CD8-positive, alpha-beta memory T cell (primary cell): ENCODE results near the gene NLGN2. TPM values are rescaled to one million over a fixed set of nuclear protein-coding genes. Genes with fewer than 3 reads are reported as not detected.

Source experiments
- CTCF ChIA-PET: fragments of 350-600 bp; sonication (Branson Sonifier 250); formaldehyde crosslinking; loops from one replicate; lab custom pipeline; 2021; ENCODE audit warnings: antibody characterized with exemption; lab: Charles Lee
- POLR2A ChIA-PET: fragments of 350-600 bp; sonication (Branson Sonifier 250); formaldehyde crosslinking; loops from one replicate; lab custom pipeline; 2021; ENCODE audit warnings: antibody characterized with exemption; lab: Charles Lee
- DNase-seq, 5 donors: peaks; one replicate each; pipeline versions ENCODE4 v3.0.0 to v3.0.0-alpha.2; 2020 to 2022; ENCODE audit warnings: mixed read lengths in 1 of 5
- H3K27ac ChIP-seq: one replicate; pipeline ENCODE4 v1.7.0; 2013; ENCODE audit warnings: low read depth, mild to moderate bottlenecking, low read length, moderate library complexity
- H3K27me3 ChIP-seq: 2 replicates; pipeline ENCODE4 v1.7.0; 2013; ENCODE audit warnings: low read length, mild to moderate bottlenecking; ENCODE audit not compliant: insufficient read depth, poor library complexity, severe bottlenecking
- H3K36me3 ChIP-seq: 2 replicates; pipeline ENCODE4 v1.7.0; 2013; ENCODE audit warnings: mild to moderate bottlenecking, low read length, moderate library complexity; ENCODE audit not compliant: insufficient read depth
- H3K4me1 ChIP-seq: 2 replicates; pipeline ENCODE4 v1.7.0; 2013; ENCODE audit warnings: mild to moderate bottlenecking, low read length, moderate library complexity; ENCODE audit not compliant: insufficient read depth
- H3K4me3 ChIP-seq: 2 replicates; pipeline ENCODE4 v1.7.0; 2013; ENCODE audit warnings: mild to moderate bottlenecking, low read length
- H3K9me3 ChIP-seq: 2 replicates; pipeline ENCODE4 v1.7.0; 2013; ENCODE audit warnings: mild to moderate bottlenecking, low read length
- H3K27ac Mint-ChIP-seq, 8 donors: one replicate each; pipeline ENCODE4 v1.8.0; 2020 to 2021; ENCODE audit warnings: mixed read lengths in 8 of 8, mild to moderate bottlenecking in 6 of 8, inconsistent platforms in 3 of 8, moderate library complexity in 3 of 8
- H3K27me3 Mint-ChIP-seq, 2 donors: one replicate each; pipeline ENCODE4 v1.8.0; 2020 to 2021; ENCODE audit warnings: mixed read lengths in 2 of 2, mild to moderate bottlenecking in 1 of 2, moderate library complexity in 1 of 2
- H3K36me3 Mint-ChIP-seq, 3 donors: one replicate each; pipeline ENCODE4 v1.8.0; 2020 to 2021; ENCODE audit warnings: mixed read lengths in 3 of 3, inconsistent platforms in 1 of 3, mild to moderate bottlenecking in 1 of 3
- H3K4me1 Mint-ChIP-seq, 3 donors: one replicate each; pipeline ENCODE4 v1.8.0; 2020 to 2021; ENCODE audit warnings: mixed read lengths in 3 of 3, inconsistent platforms in 1 of 3, mild to moderate bottlenecking in 1 of 3
- H3K4me3 Mint-ChIP-seq, 7 donors: one replicate each; pipeline ENCODE4 v1.8.0; 2020 to 2021; ENCODE audit warnings: mixed read lengths in 7 of 7, mild to moderate bottlenecking in 6 of 7, moderate library complexity in 4 of 7, inconsistent platforms in 2 of 7
- H3K9me3 Mint-ChIP-seq, 5 donors: one replicate each; pipeline ENCODE4 v1.8.0; 2020 to 2022; ENCODE audit warnings: mixed read lengths in 5 of 5, mild to moderate bottlenecking in 3 of 5, moderate library complexity in 2 of 5, inconsistent platforms in 1 of 5
- polyA plus RNA-seq: library from polyadenylated mRNA; unstranded; fragments of 300-500 nt; fragmentation: Illumina TruSeq; gene quantifications from one replicate; pipeline ENCODE4 v1.2.3, GENCODE V29; 2021
- total RNA-seq, 2 experiments: library from RNA; stranded (reverse); gene quantifications; one replicate each; pipeline ENCODE4 v1.2.3, GENCODE V29; 2021

Gene NLGN2
- total and polyA plus RNA-seq, 3 experiments from 2014 or later = 0.06 to 6.6 (median 5.6) TPM

GRCh38 chr17:7403977-7404736 lies 3.5 kb upstream of the NLGN2 start, which contains the start of gene TMEM256:
TSS of gene TMEM256 (minus strand) at chr17:7404097. CDS start at chr17:7404084, 13 bp downstream.
- H3K4me3 ChIP-seq = peak within 1 kb of the TSS; percentile 90
- H3K27ac Mint-ChIP-seq = peak within 1 kb of the TSS; percentile 83 to 99 (median 96)
- H3K27me3 ChIP-seq = no peaks in the 10 kb centered on the region
- CTCF ChIA-PET = interaction anchor here (0.6 to 2.2 kb wide), 9 partner anchors 16 to 283 kb away, joined by 3 to 20 read pairs (median 4); partner anchors contain the start of genes ACAP1, TMEM102 and TP53
- H3K4me3 Mint-ChIP-seq = peak within 1 kb of the TSS; percentile 90 to 99 (median 97)
- DNase-seq = peak; percentile 91 to 97 (median 95)
- H3K4me1 ChIP-seq = peaks cover 16% of the 10 kb centered on the region
- H3K4me1 Mint-ChIP-seq = peaks cover 17 to 36% (median 21%) of the 10 kb centered on the region in 3 donors
- peaks cover 0 to 2% of the 10 kb centered on the region in 2 donors for H3K27me3 Mint-ChIP-seq
- no peaks in the 10 kb centered on the region for H3K9me3 Mint-ChIP-seq
- peaks cover 0 to 5% (median 0%) of the 10 kb centered on the region in 3 donors for H3K36me3 Mint-ChIP-seq
- H3K36me3 ChIP-seq = no peaks in the 10 kb centered on the region
- no peaks in the 10 kb centered on the region for H3K9me3 ChIP-seq
- POLR2A ChIA-PET = interaction anchor here (0.5 to 1.6 kb wide), 15 partner anchors 10 to 925 kb away, joined by 3 to 16 read pairs (median 4); partner anchors contain the start of genes ACAP1, DVL2, PLSCR3 and TMEM102
- H3K27ac ChIP-seq = peak within 1 kb of the TSS; percentile 67

- Histone ChIP-seq H3K9me3 (no peaks in the 10 kb centered on the region), H3K4me1 (peaks cover 16% of the 10 kb centered on the region), H3K4me3 (peak overlapping the region; percentile 90), H3K27me3 (no peaks in the 10 kb centered on the region), H3K36me3 (no peaks in the 10 kb centered on the region), H3K27ac (no peak overlapping the region)
- H3K27ac Mint-ChIP-seq = peak overlapping the region; percentile 83 to 99 (median 96)
- ChIA-PET POLR2A (interaction anchor here (0.5 to 1.5 kb wide), 13 partner anchors 11 to 281 kb away, joined by 3 to 16 read pairs (median 5); partner anchors contain the start of genes ACAP1, MPDU1, PLSCR3 and TMEM102), CTCF (interaction anchor here (0.8 to 2.2 kb wide), 6 partner anchors 16 to 282 kb away, joined by 3 to 20 read pairs (median 5); partner anchors contain the start of genes ACAP1, TMEM102 and TP53)
- peaks cover 0 to 2% of the 10 kb centered on the region in 2 donors for H3K27me3 Mint-ChIP-seq
- no peaks in the 10 kb centered on the region for H3K9me3 Mint-ChIP-seq
- DNase-seq = peak in 3 of 5 donors; percentile 72 to 84 (median 73)
- peaks cover 17 to 41% (median 23%) of the 10 kb centered on the region in 3 donors for H3K4me1 Mint-ChIP-seq
- peaks cover 0 to 5% (median 0%) of the 10 kb centered on the region in 3 donors for H3K36me3 Mint-ChIP-seq
- H3K4me3 Mint-ChIP-seq = peak overlapping the region; percentile 90 to 99 (median 97)
Measured at GRCh38 chr17:7404737-7405349, 2.8 kb upstream of the NLGN2 start.

GRCh38 chr17:7405350-7406234 lies 2.1 kb upstream of the NLGN2 start:
- no peaks in the 10 kb centered on the region for H3K27me3 ChIP-seq
- peaks cover 17 to 41% (median 23%) of the 10 kb centered on the region in 3 donors for H3K4me1 Mint-ChIP-seq
- H3K4me3 ChIP-seq = peak overlapping the region; percentile 90
- peaks cover 0 to 5% of the 10 kb centered on the region in 2 donors for H3K27me3 Mint-ChIP-seq
- CTCF ChIA-PET = interaction anchor here (1.9 kb wide), 1 partner anchor 31 kb away, joined by 5 read pairs; no protein-coding TSS in a partner anchor
- no peak for DNase-seq
- no peaks in the 10 kb centered on the region for H3K9me3 ChIP-seq
- H3K36me3 Mint-ChIP-seq = peaks cover 0 to 5% (median 0%) of the 10 kb centered on the region in 3 donors
- no peak overlapping the region for H3K27ac ChIP-seq
- H3K4me1 ChIP-seq = peaks cover 16% of the 10 kb centered on the region
- H3K9me3 Mint-ChIP-seq = no peaks in the 10 kb centered on the region
- H3K27ac Mint-ChIP-seq = peak overlapping the region in 6 of 8 donors; percentile 66 to 96 (median 82)
- H3K36me3 ChIP-seq = no peaks in the 10 kb centered on the region
- POLR2A ChIA-PET = interaction anchor here (0.6 to 1.0 kb wide), 3 partner anchors 29 to 178 kb away, joined by 3 to 10 read pairs (median 5); partner anchors contain the start of gene MPDU1
- H3K4me3 Mint-ChIP-seq = peak overlapping the region; percentile 75 to 93 (median 82)

DNA sequence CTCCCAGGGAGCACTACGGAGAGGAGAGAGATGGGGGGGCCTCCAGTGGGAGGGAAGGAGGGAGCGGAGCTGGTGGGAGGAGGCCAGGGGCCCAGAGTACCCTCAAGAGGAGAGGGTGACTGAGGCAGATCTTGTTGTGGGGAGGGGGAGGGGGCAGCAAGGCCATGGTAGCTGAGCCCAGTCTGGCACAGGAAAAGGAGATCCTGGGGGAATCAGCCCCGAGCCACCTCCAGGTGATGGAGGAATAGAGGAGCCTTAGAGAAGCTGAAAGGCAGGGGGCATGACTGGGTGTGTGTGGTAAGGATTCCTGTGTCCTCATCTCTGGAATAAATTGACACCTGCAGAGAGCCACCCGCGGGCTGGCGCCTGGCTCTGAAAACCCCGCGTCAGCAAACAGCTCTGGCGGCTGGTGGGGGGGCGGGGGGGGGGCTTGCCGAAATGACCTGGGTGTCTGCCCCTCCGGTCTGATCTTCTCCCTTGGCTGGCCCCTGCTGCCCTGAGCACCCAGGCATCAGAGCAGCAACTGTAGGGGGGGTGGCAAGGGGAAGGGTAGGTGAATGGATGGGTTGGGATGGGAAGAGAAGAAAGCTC lies 1.3 kb upstream of the NLGN2 start:
- DNase-seq = no peak
- H3K9me3 Mint-ChIP-seq = no peaks in the 10 kb centered on the region
- Histone ChIP-seq H3K4me3 (no peak overlapping the region), H3K27ac (no peak overlapping the region), H3K9me3 (no peaks in the 10 kb centered on the region), H3K36me3 (no peaks in the 10 kb centered on the region), H3K4me1 (peaks cover 16% of the 10 kb centered on the region), H3K27me3 (no peaks in the 10 kb centered on the region)
- peak overlapping the region in 3 of 8 donors; percentile 50 to 58 (median 55) for H3K27ac Mint-ChIP-seq
- peaks cover 0 to 5% of the 10 kb centered on the region in 2 donors for H3K27me3 Mint-ChIP-seq
- ChIA-PET POLR2A (interaction anchor here (1.1 kb wide), 1 partner anchor 22 kb away, joined by 3 read pairs; no protein-coding TSS in a partner anchor), CTCF (interaction anchor here (1.0 to 1.9 kb wide), 2 partner anchors 21 to 30 kb away, joined by 3 to 5 read pairs; no protein-coding TSS in a partner anchor)
- peaks cover 0 to 5% (median 0%) of the 10 kb centered on the region in 3 donors for H3K36me3 Mint-ChIP-seq
- H3K4me3 Mint-ChIP-seq = peak overlapping the region in 6 of 7 donors; percentile 47 to 87 (median 70)
- peaks cover 17 to 41% (median 23%) of the 10 kb centered on the region in 3 donors for H3K4me1 Mint-ChIP-seq

DNA sequence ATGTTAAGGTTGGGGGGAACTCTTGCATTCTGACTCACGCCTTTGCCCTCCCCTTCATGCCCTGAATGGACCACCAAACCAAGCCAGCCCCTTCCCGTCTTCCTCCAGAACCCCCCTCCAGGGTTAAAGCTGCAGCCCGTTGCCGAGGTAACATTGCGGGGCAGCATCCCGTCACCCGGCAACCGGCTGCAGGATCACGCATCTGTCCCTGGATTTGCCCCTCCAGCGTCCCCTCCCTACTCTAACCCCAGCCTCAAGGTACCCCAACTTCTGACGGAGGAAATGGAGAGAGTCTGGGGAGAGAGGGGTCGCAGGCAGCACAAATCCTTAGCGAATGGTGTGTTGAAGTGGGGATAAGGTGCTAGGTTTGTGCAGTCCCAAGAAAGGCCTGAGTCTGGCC lies 563 bp upstream of the NLGN2 start:
- Mint-ChIP-seq H3K4me3 (peak overlapping the region in 4 of 7 donors; percentile 4 to 52 (median 44)), H3K9me3 (no peaks in the 10 kb centered on the region), H3K27me3 (peaks cover 0 to 5% of the 10 kb centered on the region in 2 donors), H3K27ac (peak overlapping the region in 1 of 8 donors; percentile 15), H3K4me1 (peaks cover 17 to 39% (median 23%) of the 10 kb centered on the region in 3 donors), H3K36me3 (peaks cover 0 to 5% (median 0%) of the 10 kb centered on the region in 3 donors)
- peaks cover 16% of the 10 kb centered on the region for H3K4me1 ChIP-seq
- POLR2A ChIA-PET = interaction anchor here (1.1 kb wide), 1 partner anchor 23 kb away, joined by 3 read pairs; no protein-coding TSS in a partner anchor
- no peaks in the 10 kb centered on the region for H3K9me3 ChIP-seq
- H3K27ac ChIP-seq = no peak overlapping the region
- H3K4me3 ChIP-seq = no peak overlapping the region
- CTCF ChIA-PET = interaction anchor here (1.0 to 2.0 kb wide), 3 partner anchors 22 to 51 kb away, joined by 3 to 5 read pairs (median 5); no protein-coding TSS in a partner anchor
- H3K36me3 ChIP-seq = no peaks in the 10 kb centered on the region
- no peak for DNase-seq
- H3K27me3 ChIP-seq = no peaks in the 10 kb centered on the region

- Histone ChIP-seq H3K36me3 (no peaks in the 10 kb centered on the region), H3K4me3 (no peak overlapping the region), H3K27me3 (no peaks in the 10 kb centered on the region), H3K9me3 (no peaks in the 10 kb centered on the region), H3K27ac (no peak overlapping the region), H3K4me1 (peaks cover 10% of the 10 kb centered on the region)
- DNase-seq = peak in 4 of 5 donors; percentile 18 to 68 (median 44)
- peaks cover 0 to 6% of the 10 kb centered on the region in 2 donors for H3K27me3 Mint-ChIP-seq
- no peaks in the 10 kb centered on the region for H3K9me3 Mint-ChIP-seq
- peaks cover 10 to 32% (median 16%) of the 10 kb centered on the region in 3 donors for H3K4me1 Mint-ChIP-seq
- H3K4me3 Mint-ChIP-seq = peak overlapping the region in 3 of 7 donors; percentile 32 to 78 (median 39)
- H3K36me3 Mint-ChIP-seq = peaks cover 0 to 5% (median 0%) of the 10 kb centered on the region in 3 donors
- POLR2A ChIA-PET = no interaction called here
- CTCF ChIA-PET = interaction anchor here (0.8 to 2.0 kb wide), 3 partner anchors 24 to 52 kb away, joined by 3 to 7 read pairs (median 5); no protein-coding TSS in a partner anchor
- peak overlapping the region in 1 of 8 donors; percentile 66 for H3K27ac Mint-ChIP-seq
Measured at GRCh38 chr17:7408252-7408727, 645 bp downstream of the NLGN2 start.
